SK-N-MC (cell line): ENCODE data around the gene GLRA2.

Experiments
- FOXP2 ChIP-seq: optimal IDR thresholded peaks from 2 replicates; pipeline ENCODE3; 2011; ENCODE audit warnings: mild to moderate bottlenecking, moderate library complexity; ENCODE audit not compliant: insufficient read depth; ENCODE audit errors: extremely low read length, control extremely low read depth
- POLR2AphosphoS5 ChIP-seq: IDR thresholded peaks from 2 replicates; pipeline ENCODE4 v1.6.1; 2012; ENCODE audit warnings: mild to moderate bottlenecking, low read depth, low read length, borderline replicate concordance

- no peak for TF ChIP-seq POLR2AphosphoS5
- no peak for TF ChIP-seq FOXP2
Observed at GRCh38 chrX:14546190-14546589, 16.9 kb downstream of the GLRA2 start.
